Activated CD8-positive, alpha-beta memory T cell treated with anti-CD3 and anti-CD28 coated beads, Interleukin-2, amount 10 ng/mL, durations not matched to agents 7 days and 5 days (primary cell): Measurements from ENCODE around the gene SOCS6. TPM values are rescaled to one million over a fixed set of nuclear protein-coding genes. Genes with fewer than 3 reads are reported as not detected.

Source experiments
- ATAC-seq: fragments of 150-1000 bp; cut with Tn5 transposase; one replicate; pipeline ENCODE4 v1.10.0; 2021; ENCODE audit warnings: moderate library complexity
- CTCF ChIA-PET: fragments of 350-600 bp; sonication (Branson Sonifier 250); formaldehyde crosslinking; loops from one replicate; lab custom pipeline; 2021; ENCODE audit warnings: antibody characterized with exemption; lab: Charles Lee
- DNase-seq: peaks from one replicate; pipeline ENCODE4 v3.0.0-alpha.2; 2020
- H3K27ac Mint-ChIP-seq: one replicate; pipeline ENCODE4 v1.8.0; 2021; ENCODE audit warnings: mild to moderate bottlenecking, mixed read lengths
- H3K27me3 Mint-ChIP-seq: one replicate; pipeline ENCODE4 v1.8.0; 2021; ENCODE audit warnings: mixed read lengths
- H3K36me3 Mint-ChIP-seq: one replicate; pipeline ENCODE4 v1.8.0; 2021; ENCODE audit warnings: mild to moderate bottlenecking, mixed read lengths
- H3K4me1 Mint-ChIP-seq: one replicate; pipeline ENCODE4 v1.8.0; 2021; ENCODE audit warnings: mixed read lengths
- H3K4me3 Mint-ChIP-seq: one replicate; pipeline ENCODE4 v1.8.0; 2021; ENCODE audit warnings: mild to moderate bottlenecking, moderate library complexity, mixed read lengths
- H3K9me3 Mint-ChIP-seq: one replicate; pipeline ENCODE4 v1.8.0; 2022; ENCODE audit warnings: low read depth, mixed read lengths
- total RNA-seq, 2 experiments: library from RNA; stranded (reverse); gene quantifications; one replicate each; pipeline ENCODE4 v1.2.3, GENCODE V29; 2021

The SOCS6 gene
- total RNA-seq, 2 experiments from 2014 or later = 0.79 to 2.4 TPM

- no peaks in the 10 kb centered on the region for H3K4me1 Mint-ChIP-seq
- CTCF ChIA-PET = no interaction called here
- no peak overlapping the region for H3K4me3 Mint-ChIP-seq
- no peak overlapping the region for H3K27ac Mint-ChIP-seq
- no peak for DNase-seq
- H3K9me3 Mint-ChIP-seq = no peaks in the 10 kb centered on the region
- H3K27me3 Mint-ChIP-seq = no peaks in the 10 kb centered on the region
- H3K36me3 Mint-ChIP-seq = no peaks in the 10 kb centered on the region
- no peak for ATAC-seq
Observed at GRCh38 chr18:70377857-70378701, 89.2 kb downstream of the SOCS6 start.

Other genes starting within 250 kb of the SOCS6 start
- 10 to 100 TPM; 30.3 to 42.3 TPM for gene RTTN, start 83.4 kb upstream of the SOCS6 start, total RNA-seq